NCI-H1417 treated with DMSO at 0.1 percent for 48 hours (cell line): ENCODE results near the gene C3.
A peak's percentile ranks its signal among the peaks of the same experiment; 100 is the strongest.

Source experiments
- DNase-seq: peaks from one replicate; lab custom pipeline; 2025; lab: John Stamatoyannopoulos, UW

C3 gene

DNA sequence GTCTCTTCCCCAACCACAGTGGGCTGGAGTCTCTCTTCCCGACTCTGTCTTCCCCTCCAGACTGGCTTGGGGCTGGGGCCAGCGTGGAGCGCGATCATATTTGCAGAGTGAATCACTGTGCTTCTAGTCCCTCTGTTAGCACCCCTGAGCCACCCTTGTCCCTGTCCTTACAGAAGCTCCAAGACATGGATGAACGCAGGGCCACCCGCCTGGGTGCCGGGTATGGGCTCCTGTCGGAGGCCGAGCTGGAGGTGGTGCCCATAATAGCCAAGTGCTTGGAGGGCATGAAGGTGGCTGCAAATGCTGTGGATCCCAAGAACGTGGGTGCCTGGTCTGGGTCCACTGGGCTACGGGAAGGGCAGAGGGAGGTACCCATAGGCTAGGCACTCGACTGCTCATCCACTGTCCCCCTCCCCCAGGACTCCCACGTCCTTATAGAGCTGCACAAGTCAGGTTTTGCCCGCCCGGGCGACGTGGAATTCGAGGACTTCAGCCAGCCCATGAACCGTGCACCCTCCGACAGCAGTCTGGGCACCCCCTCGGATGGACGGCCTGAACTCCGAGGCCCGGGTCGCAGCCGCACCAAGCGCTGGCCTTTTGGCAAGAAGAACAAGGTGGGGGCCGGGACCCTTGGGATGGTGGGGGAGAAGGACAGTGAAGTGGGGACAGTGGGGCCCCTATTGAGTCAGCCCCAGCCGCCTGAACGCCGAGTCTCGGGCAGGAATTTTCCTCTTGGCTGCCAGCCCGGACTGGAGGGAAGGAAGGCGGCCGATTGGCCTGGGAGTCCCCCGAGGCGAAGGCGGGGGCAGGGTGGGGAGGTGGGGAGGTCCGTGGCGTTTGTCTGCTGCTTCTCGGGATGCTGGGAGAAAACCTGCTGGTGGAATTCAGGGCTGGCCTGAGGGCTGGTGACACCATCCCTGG, 24.2 kb upstream of the C3 start:
- DNase-seq = no peak

DNA sequence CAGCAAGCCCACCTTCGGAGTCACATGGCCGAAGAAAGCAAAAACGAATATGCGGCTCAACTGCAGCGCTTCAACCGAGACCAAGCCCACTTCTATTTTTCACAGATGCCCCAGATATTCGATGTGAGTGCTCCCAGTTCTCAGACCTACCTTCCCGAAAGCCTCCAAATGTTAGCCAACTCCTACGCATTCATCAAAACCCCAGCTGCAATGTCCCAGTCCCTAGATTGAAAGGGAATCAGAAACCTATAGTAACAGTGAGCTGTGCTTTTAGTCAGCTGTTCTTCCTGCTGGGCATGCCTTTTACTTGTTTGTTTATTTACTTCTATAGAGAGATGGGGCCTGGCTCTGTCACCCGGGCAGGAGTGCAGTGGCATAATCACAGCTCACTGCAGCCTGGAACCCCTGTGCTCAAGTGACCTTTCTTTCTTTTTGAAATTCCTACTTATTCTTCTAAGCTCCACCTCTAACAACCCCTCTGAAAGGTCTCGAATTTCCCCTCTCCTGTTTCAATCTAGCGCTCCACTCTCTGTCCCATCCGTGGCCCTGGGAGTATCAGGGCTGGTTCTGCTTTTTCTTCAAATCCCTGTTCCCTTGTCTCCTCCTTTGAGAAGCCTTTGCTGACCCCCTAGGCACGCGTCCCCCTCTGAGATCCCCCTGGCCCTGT, 23.4 kb upstream of the C3 start:
- no peak for DNase-seq

DNA sequence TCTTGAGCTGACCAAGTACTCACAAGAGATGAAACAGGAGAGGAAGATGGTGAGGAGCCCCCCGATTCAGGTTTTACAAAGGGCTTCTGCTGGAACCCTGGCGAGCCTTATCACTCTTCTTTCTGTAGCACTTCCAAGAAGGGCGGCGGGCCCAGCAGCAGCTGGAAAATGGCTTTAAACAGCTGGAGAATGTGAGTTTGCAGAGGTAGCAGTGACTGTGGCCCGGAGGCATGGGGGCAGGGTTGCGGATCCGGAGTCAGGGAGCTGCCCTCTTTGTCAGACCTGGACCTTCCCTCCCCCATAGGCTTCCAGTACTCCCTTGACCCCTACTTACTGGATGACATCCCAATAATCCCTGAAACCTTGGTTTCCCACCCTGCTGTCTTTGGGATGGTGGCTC, 22.6 kb upstream of the C3 start:
- DNase-seq = no peak

GRCh38 chr19:6740589-6741343, 20.3 kb upstream of the C3 start:
- DNase-seq = no peak

DNA sequence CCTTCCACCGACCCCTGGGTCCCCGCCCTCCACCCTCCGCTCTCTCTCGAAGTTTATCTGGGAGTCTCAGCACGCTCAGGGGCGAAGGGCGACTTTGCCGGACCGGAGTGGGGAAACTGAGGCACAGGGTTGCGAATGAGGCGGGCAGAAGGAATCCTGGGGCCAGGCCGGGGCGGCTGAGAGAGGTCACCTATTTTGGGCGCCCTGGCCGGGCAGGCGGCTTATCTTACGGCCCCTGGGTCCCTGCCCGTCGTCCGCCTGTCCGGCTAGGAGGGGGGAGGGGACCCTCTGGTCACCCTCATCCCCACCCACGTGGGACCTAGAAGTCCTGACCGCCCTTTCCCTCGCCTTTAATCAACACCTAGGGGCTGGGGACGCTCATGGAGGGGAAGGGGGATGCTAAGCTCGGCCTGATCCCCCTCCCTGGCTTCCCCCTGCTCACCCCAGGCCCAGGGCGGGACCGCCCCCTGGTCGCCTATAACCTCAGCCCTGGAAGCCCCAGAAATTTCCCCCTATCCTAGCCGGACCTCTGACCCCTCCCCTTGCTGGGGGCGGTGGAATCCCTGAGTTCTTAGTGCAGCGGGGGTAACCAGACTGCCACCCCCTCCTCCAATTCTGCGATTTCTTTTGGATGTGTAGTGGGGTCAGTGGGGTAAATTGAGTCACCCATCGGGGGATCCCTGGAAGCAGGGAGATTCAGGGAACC, 19.6 kb upstream of the C3 start:
- no peak for DNase-seq

DNA sequence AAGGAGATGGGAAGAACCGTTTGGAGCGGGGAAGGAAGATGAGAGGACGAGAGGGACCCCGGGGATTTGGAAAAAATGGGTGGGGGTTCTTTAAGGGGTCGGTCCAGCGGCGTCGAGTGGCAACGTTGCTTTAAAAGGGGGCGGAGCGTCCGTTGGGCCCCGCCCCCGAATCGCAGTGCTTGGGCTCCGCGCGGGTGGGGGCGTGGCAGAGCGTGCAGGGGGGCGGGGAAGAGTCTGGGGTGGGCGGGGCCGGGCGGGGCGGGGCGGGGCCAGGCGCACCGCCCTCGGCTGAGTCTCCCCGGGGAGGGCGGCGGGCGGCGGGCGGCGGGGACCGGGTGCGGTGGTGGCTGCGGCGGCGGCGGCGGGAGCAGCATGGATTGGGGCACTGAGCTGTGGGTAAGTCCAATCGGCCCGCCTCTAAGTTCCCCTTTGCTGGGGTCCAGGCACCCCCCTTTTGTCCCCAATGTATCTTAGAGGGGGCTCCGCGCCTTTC, 19.0 kb upstream of the C3 start, which contains the start of gene TRIP10:
Gene TRIP10, plus strand, starts transcription at position 291 of the 493 bp plus-strand sequence. Its CDS starts 82 bp downstream, at position 373.
- DNase-seq = no peak

- no peak for DNase-seq
Observed at GRCh38 chr19:6738787-6739389, 18.4 kb upstream of the C3 start.

GRCh38 chr19:6737873-6738786, 17.7 kb upstream of the C3 start:
- DNase-seq = no peak

GRCh38 chr19:6737284-6737872, 16.9 kb upstream of the C3 start, which contains the start of gene GPR108:
Gene GPR108, minus strand, starts transcription at chr19:6737580. Its CDS starts 4 bp downstream, at chr19:6737576.
- DNase-seq = peak; percentile 99

DNA sequence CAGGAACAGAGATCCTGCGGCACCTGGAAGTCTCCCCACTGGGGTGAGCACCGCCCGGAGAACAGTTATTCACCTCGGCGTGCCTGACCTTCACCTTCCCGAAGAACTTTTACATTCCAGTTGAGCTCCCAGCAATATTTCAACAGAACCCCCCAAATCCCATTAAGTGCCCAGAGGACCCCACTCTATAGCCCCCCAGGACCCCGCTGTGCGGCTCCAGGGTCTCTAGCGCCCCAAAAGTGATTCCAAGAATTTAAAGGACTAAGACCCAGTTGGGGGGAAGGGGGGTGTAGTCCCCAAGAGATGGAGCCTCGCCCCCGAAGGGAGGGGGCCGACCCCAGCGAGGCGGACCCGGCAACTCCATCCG, 16.4 kb upstream of the C3 start:
- DNase-seq = no peak

DNA sequence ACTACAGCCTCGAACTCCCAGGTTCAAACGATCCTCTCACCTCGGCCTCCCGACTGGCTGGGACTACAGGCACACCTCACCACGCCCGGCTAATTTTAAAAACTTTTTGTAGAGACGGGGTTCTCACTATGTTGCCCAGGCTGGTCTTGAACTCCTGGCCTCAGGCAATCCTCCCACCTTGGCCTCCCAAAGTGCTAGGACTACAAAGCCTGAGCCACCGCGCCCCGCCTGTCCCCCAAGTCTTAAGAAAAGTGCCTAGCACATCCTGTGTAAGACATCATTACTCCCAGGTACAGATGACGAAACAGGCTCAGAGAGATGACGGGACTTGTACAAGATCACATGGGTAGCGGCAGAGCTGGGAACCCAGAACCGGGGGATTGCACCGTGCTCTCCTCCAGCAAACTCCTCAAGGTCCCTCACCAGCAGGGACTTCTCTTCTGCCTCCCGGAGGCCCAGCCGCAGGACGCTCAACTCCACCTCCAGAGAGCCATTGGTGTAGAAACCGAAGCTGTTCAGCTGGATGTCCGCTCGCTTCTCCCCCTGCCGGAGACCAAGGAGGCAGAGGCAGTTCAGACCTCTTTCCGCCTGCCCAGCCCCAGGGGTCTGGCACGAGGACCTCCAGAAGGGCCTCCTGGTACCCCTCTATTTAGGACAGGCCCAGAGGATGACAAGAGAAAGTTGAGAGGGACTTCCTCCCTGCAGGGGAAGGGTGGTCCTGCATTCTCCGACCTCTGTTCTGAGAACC, 15.9 kb upstream of the C3 start:
- DNase-seq = no peak

DNA sequence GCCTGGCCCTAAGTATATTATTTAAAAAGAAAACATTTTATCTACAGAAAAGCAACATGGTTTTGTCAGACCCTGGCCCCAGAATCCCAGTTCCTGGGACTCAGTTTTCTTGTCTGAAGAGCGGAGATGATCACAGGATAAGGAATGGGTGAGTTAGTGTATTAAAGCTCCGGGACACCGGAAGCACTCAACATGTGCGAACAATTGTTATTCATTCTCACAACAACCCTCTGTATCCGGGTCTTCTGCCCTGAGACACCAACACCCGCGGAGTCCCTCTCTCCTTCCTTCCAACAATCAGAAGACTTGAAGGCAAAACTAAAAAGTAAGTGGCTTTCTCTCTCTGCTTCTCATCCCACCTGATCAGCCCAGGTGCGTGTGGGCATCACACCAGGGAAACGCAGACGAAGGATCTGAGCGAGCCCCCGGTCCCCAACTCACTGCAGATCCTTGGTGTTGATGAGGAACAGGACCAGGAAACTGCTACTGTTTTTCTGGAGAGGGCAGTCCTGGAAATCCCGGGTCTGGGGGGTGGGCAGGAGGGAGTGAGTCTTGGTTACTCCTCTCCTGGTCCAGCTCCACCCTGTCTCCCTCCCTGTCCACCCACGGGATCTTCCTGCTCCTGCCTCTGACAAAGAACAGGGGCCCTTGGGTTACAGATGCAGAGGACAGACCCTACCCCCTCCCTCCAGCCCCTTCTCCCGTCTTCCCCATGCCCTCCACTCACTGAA, 14.9 kb upstream of the C3 start:
- no peak for DNase-seq

- no peak for DNase-seq
Observed at GRCh38 chr19:6734096-6734696, 13.7 kb upstream of the C3 start.

DNA sequence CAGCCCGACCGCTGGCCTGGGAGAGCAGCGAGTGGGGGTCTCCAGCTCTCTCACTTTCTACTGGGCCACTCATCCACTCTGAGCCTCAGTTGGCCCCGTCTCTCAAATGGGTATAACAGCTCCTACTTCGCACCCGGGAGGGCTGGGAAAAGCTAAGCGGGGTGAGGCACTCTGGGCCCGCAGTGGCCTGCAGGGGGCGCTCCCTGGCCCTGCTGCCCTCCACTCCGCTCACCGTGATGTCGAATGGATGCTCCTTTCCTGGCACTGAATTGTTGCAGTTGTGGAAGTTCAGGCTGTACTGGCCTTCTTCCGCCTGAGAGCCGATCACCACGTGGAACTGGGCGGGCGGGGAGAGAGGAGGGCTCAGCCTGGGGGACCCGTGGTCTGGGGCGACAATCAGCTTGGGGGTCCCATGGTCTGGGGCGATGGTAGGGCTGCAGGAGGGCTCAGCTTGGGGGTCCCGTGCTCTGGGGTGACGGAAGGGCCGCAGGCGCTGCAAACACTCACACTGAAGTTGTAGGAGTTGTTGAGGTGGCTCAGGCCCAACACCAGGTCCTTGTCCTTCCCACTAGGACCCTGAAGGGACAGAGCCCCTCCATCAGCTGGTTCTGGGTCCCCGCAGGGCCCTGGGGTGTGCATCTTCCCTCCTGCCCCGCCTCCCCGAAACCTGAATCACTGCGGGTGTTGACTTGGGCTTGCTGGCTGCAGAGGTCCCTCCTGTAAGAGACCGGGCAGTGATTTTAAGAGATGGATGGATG, 13.1 kb upstream of the C3 start:
- no peak for DNase-seq

DNA sequence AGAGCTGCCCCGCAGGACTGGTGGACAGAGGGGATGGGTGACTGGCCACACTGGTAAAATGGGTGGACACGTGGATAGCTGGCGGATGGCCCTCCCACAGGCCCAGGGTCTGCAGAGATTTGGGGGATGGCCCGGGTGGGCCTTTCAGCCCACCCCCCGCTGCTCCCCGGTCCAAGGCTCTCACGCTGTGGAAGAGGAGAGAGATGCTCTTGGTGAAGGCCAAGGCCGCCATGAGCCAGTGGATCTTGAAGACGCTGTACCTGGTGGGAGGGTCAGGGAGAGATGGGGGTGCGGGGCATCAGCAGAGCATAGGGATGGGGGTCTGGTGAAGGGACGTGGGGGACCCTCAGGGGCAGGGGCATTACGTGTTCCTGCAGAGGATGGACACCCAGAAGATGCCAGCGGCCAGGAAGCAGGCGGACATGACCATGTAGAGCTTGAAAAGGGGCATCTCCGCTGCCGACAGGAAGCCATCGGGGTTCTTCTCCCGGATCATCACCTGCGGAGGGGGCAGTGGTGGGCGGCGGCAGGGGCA, 12.4 kb upstream of the C3 start:
- DNase-seq = no peak

DNA sequence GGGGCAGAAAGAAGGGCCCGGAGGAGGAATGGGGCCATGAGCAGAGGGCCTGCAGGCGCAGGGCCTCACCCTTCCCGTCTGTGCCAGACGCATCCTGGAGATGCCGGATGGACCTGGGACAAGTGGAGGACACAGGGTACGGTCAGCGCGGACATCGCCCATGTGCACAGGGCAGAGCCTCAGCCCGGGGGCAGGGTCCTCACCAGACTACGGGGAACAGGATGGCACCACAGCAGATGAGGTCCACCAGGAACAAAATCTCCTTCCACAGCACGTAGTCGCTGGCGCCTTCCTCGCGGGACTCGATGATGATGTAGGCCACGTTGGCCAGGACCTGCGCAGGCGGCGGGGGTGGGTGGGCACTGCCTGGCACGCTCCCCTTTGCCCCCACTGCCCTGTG, 11.4 kb upstream of the C3 start:
- DNase-seq = no peak
